MCF 10A (cell line): ENCODE data around the gene MCM10. TPM values are rescaled to one million over a fixed set of nuclear protein-coding genes. Genes with fewer than 3 reads are reported as not detected.

Experiments
- Bru-seq: library from RNA; stranded (reverse); fragments of 400-500 nt; gene quantifications from one replicate; lab custom pipeline; 2021; lab: Mats Ljungman, UMichigan
- BruChase-seq, 2 experiments: library from RNA; stranded (reverse); fragments of 400-500 nt; gene quantifications; one replicate each; lab custom pipeline; 2021; lab: Mats Ljungman, UMichigan
- BruUV-seq: library from RNA; stranded (reverse); fragments of 400-500 nt; replicated peaks from 2 replicates; lab custom pipeline; 2021; lab: Mats Ljungman, UMichigan
- CTCF ChIA-PET: fragments of 300-600 bp; sonication (Branson Sonifier 250); formaldehyde crosslinking; extraction: SDS; loops from one replicate; lab custom pipeline; 2021; ENCODE audit warnings: antibody characterized with exemption, inconsistent platforms; lab: Yijun Ruan, JAX
- POLR2A ChIA-PET: fragments of 300-600, 350-650 bp; sonication (Branson Sonifier 250); formaldehyde crosslinking; extraction: SDS; loops from one replicate; lab custom pipeline; 2020; ENCODE audit warnings: antibody characterized with exemption, inconsistent platforms; lab: Yijun Ruan, JAX
- DNase-seq: peaks from one replicate; pipeline ENCODE4 v3.0.0-alpha.2; 2018; ENCODE audit not compliant: unreplicated experiment
- H3K27ac Mint-ChIP-seq: one replicate; pipeline ENCODE4 v1.8.0; 2022; ENCODE audit warnings: mild to moderate bottlenecking, low read depth, mixed read lengths; ENCODE audit not compliant: unreplicated experiment
- H3K27me3 Mint-ChIP-seq: one replicate; pipeline ENCODE4 v1.8.0; 2022; ENCODE audit warnings: mixed read lengths; ENCODE audit not compliant: insufficient read depth, unreplicated experiment
- H3K36me3 Mint-ChIP-seq: one replicate; pipeline ENCODE4 v1.8.0; 2022; ENCODE audit warnings: mild to moderate bottlenecking, moderate library complexity, mixed read lengths; ENCODE audit not compliant: insufficient read depth, unreplicated experiment
- H3K4me1 Mint-ChIP-seq: one replicate; pipeline ENCODE4 v1.8.0; 2022; ENCODE audit warnings: mixed read lengths; ENCODE audit not compliant: insufficient read depth, unreplicated experiment
- H3K4me3 Mint-ChIP-seq: one replicate; pipeline ENCODE4 v1.8.0; 2022; ENCODE audit warnings: mild to moderate bottlenecking, moderate library complexity, mixed read lengths; ENCODE audit not compliant: unreplicated experiment
- H3K9me3 Mint-ChIP-seq: one replicate; pipeline ENCODE4 v1.8.0; 2022; ENCODE audit warnings: mixed read lengths; ENCODE audit not compliant: unreplicated experiment
- intact Hi-C: fragments of 100-400 bp; cut with micrococcal nuclease; formaldehyde crosslinking; loops from 2 replicates; pipeline ENCODE4 v1.14.1; 2022
- long read RNA-seq: library from polyadenylated mRNA; stranded (forward); transcript quantifications from one replicate; pipeline ENCODE4 v2.0.0, GENCODE V29; 2022
- total RNA-seq: library from RNA; stranded (reverse); gene quantifications from 2 replicates; pipeline ENCODE4 v1.2.3, GENCODE V29; 2022
- TF ChIP-seq, protein P1 (sequence below): fragments of 200-600 bp; IDR thresholded peaks from one replicate; pipeline ENCODE4 v1.8.0; 2022; ENCODE audit warnings: antibody characterized with exemption, mild to moderate bottlenecking; ENCODE audit not compliant: unreplicated experiment

MCM10 gene
- total RNA-seq (3.5 and 6.0 TPM in 2 replicates), Bru-seq, nascent RNA (percentile 36 among the genes with signal in this experiment), BruChase-seq, experiment 1, labeled RNA remaining after a 6-hour chase (percentile 35 among the genes with signal in this experiment), BruChase-seq, experiment 2, labeled RNA remaining after a 2-hour chase (percentile 42 among the genes with signal in this experiment)
- long read RNA-seq, full-length matches to known transcripts: 19 of 26 reads
- long read RNA-seq, partial matches to known transcripts: 4 of 26 reads
- long read RNA-seq, other reads (novel, unspliced or antisense): 3 of 26 reads

DNA sequence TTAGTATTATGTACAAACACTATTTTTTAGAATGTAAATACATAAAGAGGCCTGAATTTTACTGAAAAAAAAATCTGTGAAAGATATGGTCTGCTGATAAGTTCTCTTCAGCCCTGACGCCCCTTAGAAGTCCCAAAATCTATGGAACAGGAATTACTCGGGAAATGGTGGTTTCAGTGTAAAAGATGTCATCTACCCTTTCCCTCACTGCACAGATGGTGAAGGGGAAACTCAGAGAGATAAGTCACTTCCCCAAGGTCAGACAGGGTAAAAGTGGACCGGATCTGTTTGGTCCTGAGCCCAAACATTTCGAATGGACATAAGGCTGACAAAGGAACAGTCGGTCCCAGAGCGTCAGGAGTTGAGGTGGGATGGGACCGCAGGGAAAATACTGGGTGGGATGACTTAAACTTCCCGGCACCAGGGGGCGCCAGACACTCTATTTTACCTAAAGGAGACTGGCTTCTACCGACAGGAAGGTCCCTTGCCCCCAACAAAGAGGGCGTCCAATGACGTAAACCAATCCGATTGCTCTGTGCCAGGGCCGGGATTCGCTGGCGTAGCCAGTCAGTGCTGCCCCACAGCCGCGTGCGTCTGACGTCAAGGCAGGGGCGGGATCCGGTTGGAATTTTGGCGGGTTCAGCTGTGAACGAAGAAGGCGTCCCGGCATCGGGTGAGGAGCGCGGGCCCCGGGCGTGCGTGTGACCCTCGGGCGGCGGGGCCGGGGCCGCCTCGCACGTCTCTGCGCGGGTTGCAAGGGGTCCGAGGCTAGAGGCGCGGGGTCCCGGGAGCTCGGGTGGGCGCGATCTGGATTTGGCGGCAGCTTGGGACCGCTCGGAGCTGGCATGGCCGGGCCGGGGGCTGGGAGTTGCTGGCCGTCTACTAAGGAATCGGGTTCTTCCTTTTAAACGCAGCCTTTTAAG is at the start of gene MCM10:
Gene MCM10, plus strand, starts transcription at position 625 of the 923 bp plus-strand sequence. CDS start 2,645 bp downstream, outside the sequence.
- peak within 1 kb of the TSS; percentile 81 for H3K27ac Mint-ChIP-seq
- peak within 1 kb of the TSS; percentile 85 for H3K4me3 Mint-ChIP-seq
- TF ChIP-seq, protein P1, sequence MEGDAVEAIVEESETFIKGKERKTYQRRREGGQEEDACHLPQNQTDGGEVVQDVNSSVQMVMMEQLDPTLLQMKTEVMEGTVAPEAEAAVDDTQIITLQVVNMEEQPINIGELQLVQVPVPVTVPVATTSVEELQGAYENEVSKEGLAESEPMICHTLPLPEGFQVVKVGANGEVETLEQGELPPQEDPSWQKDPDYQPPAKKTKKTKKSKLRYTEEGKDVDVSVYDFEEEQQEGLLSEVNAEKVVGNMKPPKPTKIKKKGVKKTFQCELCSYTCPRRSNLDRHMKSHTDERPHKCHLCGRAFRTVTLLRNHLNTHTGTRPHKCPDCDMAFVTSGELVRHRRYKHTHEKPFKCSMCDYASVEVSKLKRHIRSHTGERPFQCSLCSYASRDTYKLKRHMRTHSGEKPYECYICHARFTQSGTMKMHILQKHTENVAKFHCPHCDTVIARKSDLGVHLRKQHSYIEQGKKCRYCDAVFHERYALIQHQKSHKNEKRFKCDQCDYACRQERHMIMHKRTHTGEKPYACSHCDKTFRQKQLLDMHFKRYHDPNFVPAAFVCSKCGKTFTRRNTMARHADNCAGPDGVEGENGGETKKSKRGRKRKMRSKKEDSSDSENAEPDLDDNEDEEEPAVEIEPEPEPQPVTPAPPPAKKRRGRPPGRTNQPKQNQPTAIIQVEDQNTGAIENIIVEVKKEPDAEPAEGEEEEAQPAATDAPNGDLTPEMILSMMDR: peak; percentile 79
- TSS peak; percentile 34 for BruUV-seq
- H3K27me3 Mint-ChIP-seq: no peaks in the 10 kb centered on the region
- H3K36me3 Mint-ChIP-seq: no peaks in the 10 kb centered on the region
- no peaks in the 10 kb centered on the region for H3K9me3 Mint-ChIP-seq
- intact Hi-C loops: loop anchor here (1.0 to 5.0 kb wide), 2 partner anchors 141 to 276 kb away; no protein-coding TSS in a partner anchor
- CTCF ChIA-PET: interaction anchor here (0.6 to 3.2 kb wide), 24 partner anchors 8 to 1060 kb away, joined by 3 to 39 read pairs (median 3); no protein-coding TSS in a partner anchor
- peak; percentile 99 for DNase-seq
- POLR2A ChIA-PET: interaction anchor here (0.6 to 2.0 kb wide), 9 partner anchors 10 to 454 kb away, joined by 3 to 9 read pairs (median 4); partner anchors contain the start of genes OPTN and PHYH
- peaks cover 19% of the 10 kb centered on the region for H3K4me1 Mint-ChIP-seq

DNA sequence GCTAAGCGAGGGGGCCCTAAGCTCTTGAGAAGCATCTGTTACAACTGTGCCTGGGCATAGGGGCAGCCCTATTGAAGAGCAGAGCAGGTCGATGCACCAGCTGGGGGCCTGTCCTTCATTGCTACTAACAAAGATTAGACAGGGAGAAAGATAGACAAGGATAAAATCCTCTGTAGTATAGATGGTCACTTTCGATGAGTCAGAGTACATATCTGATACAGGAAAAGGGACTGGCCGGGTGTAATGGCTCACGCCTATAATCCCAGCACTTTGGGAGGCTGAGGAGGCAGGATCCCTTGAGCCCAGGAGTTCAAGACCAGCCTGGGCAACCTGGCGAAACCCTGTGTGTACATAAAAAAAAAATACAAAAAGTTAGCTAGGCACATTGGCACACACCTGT is 47.8 kb upstream of the MCM10 start:
- Mint-ChIP-seq H3K9me3 (no peaks in the 10 kb centered on the region), H3K36me3 (peaks cover 92% of the 10 kb centered on the region), H3K27me3 (no peaks in the 10 kb centered on the region), H3K4me1 (peaks cover 6% of the 10 kb centered on the region), H3K4me3 (no peak overlapping the region), H3K27ac (no peak overlapping the region)
- TF ChIP-seq, protein P1: no peak
- CTCF ChIA-PET: no interaction called here
- BruUV-seq: no TSS peak
- POLR2A ChIA-PET: interaction anchor here (0.5 kb wide), 1 partner anchor 995 kb away, joined by 3 read pairs; no protein-coding TSS in a partner anchor
- intact Hi-C loops: no loop called here
- no peak for DNase-seq

DNA sequence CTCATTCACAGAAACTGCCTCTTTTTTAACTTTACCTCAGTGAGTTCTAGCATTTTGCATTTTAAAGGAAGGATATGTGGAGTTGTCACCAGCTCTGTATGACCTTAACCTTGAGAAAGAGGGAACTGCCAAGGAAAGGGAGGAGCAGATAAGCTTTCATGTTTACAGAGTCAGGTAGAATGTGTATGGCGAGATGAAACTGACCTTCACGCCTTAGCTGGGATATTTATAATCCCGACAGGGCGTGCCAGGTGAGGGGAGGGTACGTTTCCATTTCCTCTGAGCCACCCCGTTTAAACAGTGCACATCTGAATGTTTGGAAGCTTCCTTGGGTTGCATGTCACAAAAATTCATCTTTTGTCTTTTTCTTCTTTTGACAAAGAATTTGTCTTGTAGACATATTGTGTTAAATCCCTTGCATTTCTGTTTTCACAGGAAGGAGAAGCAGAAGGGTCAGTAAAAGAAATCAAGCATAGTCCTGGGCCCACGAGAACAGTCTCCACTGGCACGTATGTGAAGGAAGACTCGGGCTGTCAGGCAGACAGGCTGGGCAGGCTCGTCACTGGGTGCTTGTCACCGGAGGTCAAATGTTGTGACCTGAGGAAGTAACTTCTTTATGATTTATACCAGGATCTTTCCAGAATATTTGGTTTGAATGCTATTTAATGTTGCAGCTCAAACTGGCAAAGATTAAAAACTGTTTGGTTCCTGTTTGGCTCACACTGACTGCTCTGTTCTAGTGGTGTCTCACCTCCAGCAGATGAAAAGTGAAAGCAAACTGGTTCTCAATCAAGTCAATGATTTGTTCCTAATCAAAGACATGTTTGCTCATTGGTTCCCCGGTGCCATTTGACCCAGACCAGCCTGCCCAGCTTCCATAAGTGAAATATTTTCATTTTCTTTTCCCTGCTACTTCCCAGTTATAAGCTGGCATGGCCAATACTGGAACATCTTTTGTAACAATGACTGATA is 45.2 kb upstream of the MCM10 start:
- peaks cover 92% of the 10 kb centered on the region for H3K36me3 Mint-ChIP-seq
- no peak for DNase-seq
- H3K4me3 Mint-ChIP-seq: no peak overlapping the region
- no peaks in the 10 kb centered on the region for H3K4me1 Mint-ChIP-seq
- TF ChIP-seq, protein P1: no peak
- intact Hi-C loops: no loop called here
- no peak overlapping the region for H3K27ac Mint-ChIP-seq
- no TSS peak for BruUV-seq
- CTCF ChIA-PET: interaction anchor here (0.6 to 1.1 kb wide), 3 partner anchors 62 to 409 kb away, joined by 3 to 4 read pairs (median 3); no protein-coding TSS in a partner anchor
- POLR2A ChIA-PET: interaction anchor here (0.7 to 1.3 kb wide), 2 partner anchors 15 to 51 kb away, joined by 3 read pairs; no protein-coding TSS in a partner anchor
- no peaks in the 10 kb centered on the region for H3K27me3 Mint-ChIP-seq
- no peaks in the 10 kb centered on the region for H3K9me3 Mint-ChIP-seq
